ENCODE results near the gene CCDC141. TPM values are rescaled to one million over a fixed set of nuclear protein-coding genes. Genes with fewer than 3 reads are reported as not detected.
A peak's percentile ranks its signal among the peaks of the same experiment; 100 is the strongest.

The CCDC141 gene
- total RNA-seq, 4 donors from 2014 or later, result 1.1 to 11.6 (median 5.0) TPM

GRCh38 chr2:178806543-178806942 lies 243.4 kb downstream of the CCDC141 start:
- Histone ChIP-seq H3K27me3 (no peaks in the 10 kb centered on the region), H3K27ac (no peak overlapping the region)

GRCh38 chr2:178805457-178805856 lies 244.5 kb downstream of the CCDC141 start:
- no peaks in the 10 kb centered on the region for H3K36me3 ChIP-seq

More at GRCh38 chr2:178806543-178806942, 243.4 kb downstream of the CCDC141 start:
- H3K4me1 ChIP-seq, result no peaks in the 10 kb centered on the region
- H3K9me3 ChIP-seq, result no peaks in the 10 kb centered on the region
- DNase-seq, result no peak
- no peak for TF ChIP-seq POLR2A (IDR thresholded peaks at IDR 0.05)
- no peak for TF ChIP-seq CTCF (IDR thresholded peaks at IDR 0.05)
- no peak overlapping the region for H3K4me3 ChIP-seq
- no peaks in the 10 kb centered on the region for H3K36me3 ChIP-seq

GRCh38 chr2:178804791-178805190 lies 245.1 kb downstream of the CCDC141 start:
- H3K36me3 ChIP-seq, result no peaks in the 10 kb centered on the region
- H3K27me3 ChIP-seq, result no peaks in the 10 kb centered on the region
- TF ChIP-seq CTCF (IDR thresholded peaks at IDR 0.05) (peak in 5 of 6 experiments; percentile 38 to 52 (median 45)), POLR2A (IDR thresholded peaks at IDR 0.05) (no peak)
- DNase-seq, result no peak
- no peaks in the 10 kb centered on the region for H3K9me3 ChIP-seq
- H3K4me1 ChIP-seq, result no peaks in the 10 kb centered on the region
- H3K4me3 ChIP-seq, result no peak overlapping the region
- no peak overlapping the region for H3K27ac ChIP-seq

More at GRCh38 chr2:178805457-178805856, 244.5 kb downstream of the CCDC141 start:
- Histone ChIP-seq H3K27me3 (no peaks in the 10 kb centered on the region), H3K27ac (no peak overlapping the region), H3K4me1 (no peaks in the 10 kb centered on the region), H3K9me3 (no peaks in the 10 kb centered on the region), H3K4me3 (no peak overlapping the region)
- TF ChIP-seq POLR2A (IDR thresholded peaks at IDR 0.05), result no peak
- no peak for TF ChIP-seq CTCF (IDR thresholded peaks at IDR 0.05)
- no peak for DNase-seq

- Histone ChIP-seq H3K36me3 (no peaks in the 10 kb centered on the region), H3K4me1 (no peaks in the 10 kb centered on the region), H3K9me3 (no peaks in the 10 kb centered on the region), H3K27me3 (no peaks in the 10 kb centered on the region), H3K4me3 (no peak overlapping the region), H3K27ac (no peak overlapping the region)
- DNase-seq, result no peak
- TF ChIP-seq POLR2A (IDR thresholded peaks at IDR 0.05), result no peak
- TF ChIP-seq CTCF (IDR thresholded peaks at IDR 0.05), result no peak
Measured at GRCh38 chr2:178800510-178800909, 249.4 kb downstream of the CCDC141 start.

- H3K9me3 ChIP-seq, result no peaks in the 10 kb centered on the region
- H3K27ac ChIP-seq, result no peak overlapping the region
- H3K4me3 ChIP-seq, result no peak overlapping the region
- no peaks in the 10 kb centered on the region for H3K4me1 ChIP-seq
- H3K36me3 ChIP-seq, result no peaks in the 10 kb centered on the region
- no peaks in the 10 kb centered on the region for H3K27me3 ChIP-seq
- TF ChIP-seq CTCF (IDR thresholded peaks at IDR 0.05) (no peak), POLR2A (IDR thresholded peaks at IDR 0.05) (no peak)
- no peak for DNase-seq
Measured at GRCh38 chr2:178799305-178799704, 250.6 kb downstream of the CCDC141 start.

All from Peyer's patch (tissue), 4 donors.